MCF 10A (cell line): Measurements from ENCODE around the gene GUK1. TPM values are rescaled to one million over a fixed set of nuclear protein-coding genes. Genes with fewer than 3 reads are reported as not detected.

Source experiments
- BruUV-seq: library from RNA; stranded (reverse); fragments of 400-500 nt; replicated peaks from 2 replicates; lab custom pipeline; 2021; lab: Mats Ljungman, UMichigan
- CTCF ChIA-PET: fragments of 300-600 bp; sonication (Branson Sonifier 250); formaldehyde crosslinking; extraction: SDS; loops from one replicate; lab custom pipeline; 2021; ENCODE audit warnings: antibody characterized with exemption, inconsistent platforms; lab: Yijun Ruan, JAX
- POLR2A ChIA-PET: fragments of 300-600, 350-650 bp; sonication (Branson Sonifier 250); formaldehyde crosslinking; extraction: SDS; loops from one replicate; lab custom pipeline; 2020; ENCODE audit warnings: antibody characterized with exemption, inconsistent platforms; lab: Yijun Ruan, JAX
- DNase-seq: peaks from one replicate; pipeline ENCODE4 v3.0.0-alpha.2; 2018; ENCODE audit not compliant: unreplicated experiment
- H3K27ac Mint-ChIP-seq: one replicate; pipeline ENCODE4 v1.8.0; 2022; ENCODE audit warnings: mild to moderate bottlenecking, low read depth, mixed read lengths; ENCODE audit not compliant: unreplicated experiment
- H3K27me3 Mint-ChIP-seq: one replicate; pipeline ENCODE4 v1.8.0; 2022; ENCODE audit warnings: mixed read lengths; ENCODE audit not compliant: insufficient read depth, unreplicated experiment
- H3K36me3 Mint-ChIP-seq: one replicate; pipeline ENCODE4 v1.8.0; 2022; ENCODE audit warnings: mild to moderate bottlenecking, moderate library complexity, mixed read lengths; ENCODE audit not compliant: insufficient read depth, unreplicated experiment
- H3K4me1 Mint-ChIP-seq: one replicate; pipeline ENCODE4 v1.8.0; 2022; ENCODE audit warnings: mixed read lengths; ENCODE audit not compliant: insufficient read depth, unreplicated experiment
- H3K4me3 Mint-ChIP-seq: one replicate; pipeline ENCODE4 v1.8.0; 2022; ENCODE audit warnings: mild to moderate bottlenecking, moderate library complexity, mixed read lengths; ENCODE audit not compliant: unreplicated experiment
- H3K9me3 Mint-ChIP-seq: one replicate; pipeline ENCODE4 v1.8.0; 2022; ENCODE audit warnings: mixed read lengths; ENCODE audit not compliant: unreplicated experiment
- CTCF ChIP-seq: fragments of 200-600 bp; IDR thresholded peaks from one replicate; pipeline ENCODE4 v1.8.0; 2022; ENCODE audit warnings: antibody characterized with exemption, mild to moderate bottlenecking; ENCODE audit not compliant: unreplicated experiment
- intact Hi-C: fragments of 100-400 bp; cut with micrococcal nuclease; formaldehyde crosslinking; loops from 2 replicates; pipeline ENCODE4 v1.14.1; 2022
- total RNA-seq: library from RNA; stranded (reverse); gene quantifications from 2 replicates; pipeline ENCODE4 v1.2.3, GENCODE V29; 2022

Gene GUK1
- total RNA-seq, 1 experiment from 2014 or later: 495 TPM

- Mint-ChIP-seq H3K4me1 (peaks cover 46% of the 10 kb centered on the region), H3K9me3 (no peaks in the 10 kb centered on the region), H3K4me3 (peak overlapping the region; percentile 70), H3K27me3 (no peaks in the 10 kb centered on the region), H3K27ac (peak overlapping the region; percentile 86), H3K36me3 (peaks cover 13% of the 10 kb centered on the region)
- intact Hi-C loops: loop anchor here (1.0 kb wide), 1 partner anchor 13 kb away; the partner anchor contains the start of gene GJC2
- ChIA-PET CTCF (interaction anchor here (0.6 to 7.1 kb wide), 10 partner anchors 10 to 681 kb away, joined by 3 to 72 read pairs (median 4); partner anchors contain the start of genes GJC2 and GUK1), POLR2A (interaction anchor here (1.0 to 10.8 kb wide), 10 partner anchors 10 to 296 kb away, joined by 3 to 318 read pairs (median 14); partner anchors contain the start of genes ARF1, GJC2, GUK1 and MRPL55)
- peak; percentile 66 for DNase-seq
- TF ChIP-seq CTCF: no peak
- TSS peak; percentile 29 for BruUV-seq
Measured at GRCh38 chr1:228162286-228163006, 22.4 kb downstream of the GUK1 start.

DNA sequence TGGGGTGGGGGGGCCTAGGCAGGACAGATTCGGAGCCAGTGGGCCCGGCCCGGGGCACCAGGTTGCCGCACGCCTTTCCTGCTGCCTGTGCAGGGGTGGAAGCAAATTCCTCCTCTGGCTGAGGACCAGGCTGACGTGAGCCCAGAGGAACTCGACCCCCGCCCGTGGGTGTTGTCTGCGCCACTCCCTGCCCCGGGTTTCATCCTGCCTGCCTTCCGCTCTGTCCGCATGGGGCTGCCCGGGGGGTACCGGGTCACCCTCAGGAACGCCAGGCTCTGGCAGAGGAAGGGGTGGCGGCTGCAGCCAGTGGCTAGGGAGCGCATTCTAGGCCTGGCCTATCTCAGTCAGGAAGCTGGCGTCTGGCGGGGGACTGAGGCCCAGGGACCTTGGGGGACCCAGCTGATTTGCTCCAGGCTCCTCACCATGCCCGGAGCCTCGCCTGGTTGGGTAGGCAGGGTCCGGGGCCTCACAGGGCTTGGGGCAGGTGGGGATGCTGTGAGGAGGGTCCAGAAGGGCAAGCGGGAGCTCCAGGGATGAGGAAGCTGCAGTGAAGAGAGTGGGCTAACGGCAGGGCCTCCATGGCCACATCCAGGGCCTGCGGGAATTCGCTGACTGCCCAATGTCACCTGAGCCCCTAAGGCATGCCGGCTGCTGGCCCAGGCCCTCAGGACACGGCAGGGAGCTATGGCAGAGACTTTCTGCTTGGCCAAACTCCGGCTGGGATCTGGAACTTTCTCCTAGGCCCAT is 23.1 kb downstream of the GUK1 start:
- POLR2A ChIA-PET: interaction anchor here (0.9 to 10.8 kb wide), 10 partner anchors 11 to 358 kb away, joined by 3 to 318 read pairs (median 14); partner anchors contain the start of genes ARF1, GJC2 and GUK1
- peak overlapping the region; percentile 86 for H3K27ac Mint-ChIP-seq
- no peaks in the 10 kb centered on the region for H3K9me3 Mint-ChIP-seq
- intact Hi-C loops: loop anchor here (1.0 kb wide), 1 partner anchor 14 kb away; the partner anchor contains the start of gene GJC2
- peak; percentile 82 for DNase-seq
- CTCF ChIA-PET: interaction anchor here (0.6 to 7.1 kb wide), 11 partner anchors 9 to 1093 kb away, joined by 3 to 72 read pairs (median 4); partner anchors contain the start of genes GJC2 and GUK1
- TSS peak; percentile 19 for BruUV-seq
- no peak for TF ChIP-seq CTCF
- peaks cover 13% of the 10 kb centered on the region for H3K36me3 Mint-ChIP-seq
- peaks cover 46% of the 10 kb centered on the region for H3K4me1 Mint-ChIP-seq
- peak overlapping the region; percentile 70 for H3K4me3 Mint-ChIP-seq
- no peaks in the 10 kb centered on the region for H3K27me3 Mint-ChIP-seq

DNA sequence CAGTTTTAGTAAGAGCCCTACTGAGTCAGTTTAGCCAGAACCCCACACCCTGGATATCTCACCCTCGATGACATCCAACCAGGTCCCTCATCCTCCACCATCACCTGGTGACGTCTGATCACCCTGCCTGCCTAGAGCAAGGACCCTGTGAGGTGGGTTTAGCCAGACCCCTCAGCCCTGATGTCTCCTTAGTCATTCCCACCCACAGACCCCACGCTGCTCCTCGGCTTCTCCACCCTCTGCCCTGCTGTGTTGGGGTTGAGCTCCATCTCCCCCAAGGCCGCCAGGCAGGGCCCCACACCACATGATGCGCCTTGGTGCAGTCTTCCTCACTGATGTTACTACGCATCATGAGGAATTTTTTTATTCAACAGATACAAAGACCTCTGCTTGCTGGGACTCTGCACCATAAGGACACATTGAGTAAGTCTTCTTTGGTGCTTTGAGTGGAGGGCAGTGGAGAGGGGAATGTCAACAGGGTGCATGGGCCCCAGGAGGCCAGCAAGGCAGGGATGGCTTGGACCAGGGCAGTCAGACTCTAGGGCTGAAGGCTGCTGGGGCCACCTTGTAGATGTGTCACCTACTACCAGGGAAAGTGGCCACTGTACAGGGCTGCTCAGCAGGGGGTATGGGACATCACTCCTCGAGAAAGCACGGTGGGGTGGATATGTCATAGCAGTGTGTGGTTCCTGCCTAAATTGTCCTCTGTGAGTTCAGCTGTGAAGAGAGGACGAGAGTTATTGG is 23.9 kb downstream of the GUK1 start:
- CTCF ChIA-PET: interaction anchor here (0.6 to 7.1 kb wide), 11 partner anchors 11 to 1093 kb away, joined by 3 to 72 read pairs (median 12); partner anchors contain the start of genes GJC2 and GUK1

More for the DNA sequence above, 23.9 kb downstream of the GUK1 start:
- POLR2A ChIA-PET: interaction anchor here (0.6 to 10.8 kb wide), 14 partner anchors 12 to 358 kb away, joined by 3 to 318 read pairs (median 10); partner anchors contain the start of genes ARF1, GJC2, GUK1 and MRPL55
- Mint-ChIP-seq H3K36me3 (peaks cover 13% of the 10 kb centered on the region), H3K27ac (peak overlapping the region; percentile 86), H3K4me3 (peak overlapping the region; percentile 70), H3K4me1 (peaks cover 46% of the 10 kb centered on the region), H3K27me3 (no peaks in the 10 kb centered on the region), H3K9me3 (no peaks in the 10 kb centered on the region)
- TF ChIP-seq CTCF: no peak
- no TSS peak for BruUV-seq
- intact Hi-C loops: loop anchor here (1.0 to 2.0 kb wide), 2 partner anchors 15 to 65 kb away; partner anchors contain the start of gene GJC2
- DNase-seq: no peak
